SJCRH30 (cell line): ENCODE data around the gene C1QTNF2. TPM values are rescaled to one million over a fixed set of nuclear protein-coding genes. Genes with fewer than 3 reads are reported as not detected.

Source experiments
- DNase-seq, 2 experiments: peaks; one replicate each; pipeline ENCODE4 v3.0.0-alpha.2; 2015 to 2020
- H3K27ac ChIP-seq: fragments of 250-450 bp; sonication (Bioruptor Pico); 2 replicates; pipeline ENCODE4 v1.5.1; 2020; ENCODE audit warnings: mild to moderate bottlenecking, moderate library complexity
- H3K27me3 ChIP-seq: fragments of 250-450 bp; sonication (Bioruptor Pico); 2 replicates; pipeline ENCODE4 v1.5.1; 2020; ENCODE audit warnings: mild to moderate bottlenecking, moderate library complexity
- H3K36me3 ChIP-seq: fragments of 250-450 bp; sonication (Bioruptor Pico); 2 replicates; pipeline ENCODE4 v1.5.1; 2020; ENCODE audit warnings: mild to moderate bottlenecking, moderate library complexity
- H3K4me1 ChIP-seq: fragments of 250-450 bp; sonication (Bioruptor Pico); 2 replicates; pipeline ENCODE4 v1.5.1; 2020; ENCODE audit warnings: mild to moderate bottlenecking, moderate library complexity
- H3K4me3 ChIP-seq: fragments of 250-450 bp; sonication (Bioruptor Pico); 2 replicates; pipeline ENCODE4 v1.5.1; 2020; ENCODE audit warnings: mild to moderate bottlenecking, moderate library complexity
- H3K9me3 ChIP-seq: fragments of 250-450 bp; sonication (Bioruptor Pico); replicated peaks from 2 replicates; pipeline ENCODE4 v1.5.1; 2020; ENCODE audit warnings: mild to moderate bottlenecking, moderate library complexity
- total RNA-seq: library from RNA; depleted of rRNA; stranded (reverse); fragments of >200 nt; shearing (Covaris generic); gene quantifications from 2 replicates; pipeline ENCODE4 v1.2.3, GENCODE V29; 2014

The C1QTNF2 gene
- total RNA-seq, 1 experiment from 2014 or later, result 21.1 TPM

- Histone ChIP-seq H3K4me1 (peaks cover 45% of the 10 kb centered on the region), H3K9me3 (no peaks in the 10 kb centered on the region), H3K36me3 (peaks cover 17% of the 10 kb centered on the region), H3K4me3 (no peak overlapping the region), H3K27me3 (no peaks in the 10 kb centered on the region), H3K27ac (no peak overlapping the region)
- no peak for DNase-seq
Measured at GRCh38 chr5:160360310-160360709, 10.1 kb downstream of the C1QTNF2 start.

- peaks cover 22% of the 10 kb centered on the region for H3K36me3 ChIP-seq
- H3K9me3 ChIP-seq, result no peaks in the 10 kb centered on the region
- peaks cover 45% of the 10 kb centered on the region for H3K4me1 ChIP-seq
- H3K27me3 ChIP-seq, result no peaks in the 10 kb centered on the region
- no peak overlapping the region for H3K27ac ChIP-seq
- no peak overlapping the region for H3K4me3 ChIP-seq
- no peak for DNase-seq
Measured at GRCh38 chr5:160359816-160360215, 10.6 kb downstream of the C1QTNF2 start.

- Histone ChIP-seq H3K4me3 (no peak overlapping the region), H3K27me3 (no peaks in the 10 kb centered on the region), H3K4me1 (peaks cover 43% of the 10 kb centered on the region), H3K27ac (no peak overlapping the region), H3K36me3 (peaks cover 25% of the 10 kb centered on the region), H3K9me3 (no peaks in the 10 kb centered on the region)
- no peak for DNase-seq
Measured at GRCh38 chr5:160359242-160359641, 11.2 kb downstream of the C1QTNF2 start.

GRCh38 chr5:160357861-160358411 lies 12.5 kb downstream of the C1QTNF2 start:
- H3K9me3 ChIP-seq, result no peaks in the 10 kb centered on the region
- peaks cover 29% of the 10 kb centered on the region for H3K36me3 ChIP-seq
- peak in 1 of 2 experiments; percentile 23 for DNase-seq
- H3K4me1 ChIP-seq, result peaks cover 31% of the 10 kb centered on the region
- peak overlapping the region; percentile 15; the same call in 1 of the 2 replicates for H3K27ac ChIP-seq
- no peaks in the 10 kb centered on the region for H3K27me3 ChIP-seq
- H3K4me3 ChIP-seq, result no peak overlapping the region

- Histone ChIP-seq H3K27me3 (no peaks in the 10 kb centered on the region), H3K9me3 (no peaks in the 10 kb centered on the region), H3K4me3 (no peak overlapping the region), H3K36me3 (peaks cover 30% of the 10 kb centered on the region), H3K4me1 (peaks cover 25% of the 10 kb centered on the region), H3K27ac (no peak overlapping the region)
- DNase-seq, result no peak
Measured at GRCh38 chr5:160357394-160357793, 13.0 kb downstream of the C1QTNF2 start.

GRCh38 chr5:160356550-160357347 lies 13.7 kb downstream of the C1QTNF2 start:
- H3K4me1 ChIP-seq, result peaks cover 22% of the 10 kb centered on the region
- peak; percentile 57 to 73 for DNase-seq
- H3K27ac ChIP-seq, result no peak overlapping the region
- H3K27me3 ChIP-seq, result no peaks in the 10 kb centered on the region
- H3K9me3 ChIP-seq, result no peaks in the 10 kb centered on the region
- H3K4me3 ChIP-seq, result no peak overlapping the region
- H3K36me3 ChIP-seq, result peaks cover 28% of the 10 kb centered on the region

- Histone ChIP-seq H3K27ac (no peak overlapping the region), H3K4me1 (peaks cover 21% of the 10 kb centered on the region), H3K27me3 (no peaks in the 10 kb centered on the region), H3K36me3 (peaks cover 36% of the 10 kb centered on the region), H3K4me3 (no peak overlapping the region), H3K9me3 (no peaks in the 10 kb centered on the region)
- DNase-seq, result no peak
Measured at GRCh38 chr5:160354666-160355065, 15.8 kb downstream of the C1QTNF2 start.

GRCh38 chr5:160353379-160353778 lies 17.0 kb downstream of the C1QTNF2 start:
- no peak for DNase-seq
- Histone ChIP-seq H3K4me1 (peaks cover 19% of the 10 kb centered on the region), H3K36me3 (peaks cover 47% of the 10 kb centered on the region), H3K27me3 (no peaks in the 10 kb centered on the region), H3K9me3 (no peaks in the 10 kb centered on the region), H3K4me3 (no peak overlapping the region), H3K27ac (no peak overlapping the region)

- Histone ChIP-seq H3K27ac (no peak overlapping the region), H3K4me3 (no peak overlapping the region), H3K27me3 (no peaks in the 10 kb centered on the region), H3K4me1 (peaks cover 11% of the 10 kb centered on the region), H3K9me3 (no peaks in the 10 kb centered on the region), H3K36me3 (peaks cover 54% of the 10 kb centered on the region)
- no peak for DNase-seq
Measured at GRCh38 chr5:160352308-160352707, 18.1 kb downstream of the C1QTNF2 start.

- Histone ChIP-seq H3K36me3 (peaks cover 45% of the 10 kb centered on the region), H3K4me1 (no peaks in the 10 kb centered on the region), H3K4me3 (no peak overlapping the region), H3K9me3 (no peaks in the 10 kb centered on the region), H3K27ac (no peak overlapping the region), H3K27me3 (no peaks in the 10 kb centered on the region)
- DNase-seq, result no peak
Measured at GRCh38 chr5:160349935-160350303, 20.5 kb downstream of the C1QTNF2 start.

GRCh38 chr5:160349249-160349934 lies 21.0 kb downstream of the C1QTNF2 start:
- H3K27ac ChIP-seq, result no peak overlapping the region
- no peaks in the 10 kb centered on the region for H3K4me1 ChIP-seq
- H3K9me3 ChIP-seq, result no peaks in the 10 kb centered on the region
- DNase-seq, result no peak
- no peak overlapping the region for H3K4me3 ChIP-seq
- H3K27me3 ChIP-seq, result no peaks in the 10 kb centered on the region
- H3K36me3 ChIP-seq, result peaks cover 41% of the 10 kb centered on the region

GRCh38 chr5:160348080-160348479 lies 22.3 kb downstream of the C1QTNF2 start:
- no peak for DNase-seq
- H3K27ac ChIP-seq, result no peak overlapping the region
- H3K4me3 ChIP-seq, result no peak overlapping the region
- H3K9me3 ChIP-seq, result no peaks in the 10 kb centered on the region
- peaks cover 37% of the 10 kb centered on the region for H3K36me3 ChIP-seq
- H3K4me1 ChIP-seq, result no peaks in the 10 kb centered on the region
- H3K27me3 ChIP-seq, result no peaks in the 10 kb centered on the region

- Histone ChIP-seq H3K36me3 (peaks cover 32% of the 10 kb centered on the region), H3K27ac (no peak overlapping the region), H3K9me3 (no peaks in the 10 kb centered on the region), H3K4me3 (no peak overlapping the region), H3K4me1 (no peaks in the 10 kb centered on the region), H3K27me3 (no peaks in the 10 kb centered on the region)
- DNase-seq, result no peak
Measured at GRCh38 chr5:160347448-160347847, 23.0 kb downstream of the C1QTNF2 start.

GRCh38 chr5:160342413-160342941 lies 27.9 kb downstream of the C1QTNF2 start:
- H3K27ac ChIP-seq, result no peak overlapping the region
- H3K4me1 ChIP-seq, result no peaks in the 10 kb centered on the region

GRCh38 chr5:160341309-160341870 lies 29.0 kb downstream of the C1QTNF2 start:
- no peaks in the 10 kb centered on the region for H3K36me3 ChIP-seq
- no peaks in the 10 kb centered on the region for H3K4me1 ChIP-seq
- no peak overlapping the region for H3K27ac ChIP-seq
- H3K4me3 ChIP-seq, result no peak overlapping the region
- H3K27me3 ChIP-seq, result no peaks in the 10 kb centered on the region
- no peak for DNase-seq
- H3K9me3 ChIP-seq, result no peaks in the 10 kb centered on the region

More at GRCh38 chr5:160342413-160342941, 27.9 kb downstream of the C1QTNF2 start:
- H3K27me3 ChIP-seq, result no peaks in the 10 kb centered on the region
- H3K36me3 ChIP-seq, result no peaks in the 10 kb centered on the region
- H3K9me3 ChIP-seq, result no peaks in the 10 kb centered on the region
- DNase-seq, result no peak
- H3K4me3 ChIP-seq, result no peak overlapping the region
